ENCODE results near the gene MAP6D1.

Gene MAP6D1

GRCh38 chr3:183825456-183826161 is at the start of gene MAP6D1:
MAP6D1 (minus strand) TSS chr3:183825577; CDS start chr3:183825547, 30 bp downstream.
- DNase-seq (ENCODE audit: low spot score): peak; percentile 71

GRCh38 chr3:183873914-183874313 is 48.5 kb upstream of the MAP6D1 start:
- DNase-seq (ENCODE audit: low spot score): no peak

- no peak for DNase-seq (ENCODE audit: low spot score)
Measured at GRCh38 chr3:183871541-183871940, 46.2 kb upstream of the MAP6D1 start.

- DNase-seq (ENCODE audit: low spot score): no peak
Measured at GRCh38 chr3:183870563-183870962, 45.2 kb upstream of the MAP6D1 start.

GRCh38 chr3:183868796-183869195 is 43.4 kb upstream of the MAP6D1 start:
- no peak for DNase-seq (ENCODE audit: low spot score)

GRCh38 chr3:183862610-183863009 is 37.2 kb upstream of the MAP6D1 start:
- no peak for DNase-seq (ENCODE audit: low spot score)

- no peak for DNase-seq (ENCODE audit: low spot score)
Measured at GRCh38 chr3:183857863-183858262, 32.5 kb upstream of the MAP6D1 start.

- no peak for DNase-seq (ENCODE audit: low spot score)
Measured at GRCh38 chr3:183854318-183855035, 29.1 kb upstream of the MAP6D1 start.

- no peak for DNase-seq (ENCODE audit: low spot score)
Measured at GRCh38 chr3:183845608-183846288, 20.4 kb upstream of the MAP6D1 start.

- DNase-seq (ENCODE audit: low spot score): no peak
Measured at GRCh38 chr3:183845090-183845489, 19.7 kb upstream of the MAP6D1 start.

- DNase-seq (ENCODE audit: low spot score): no peak
Measured at GRCh38 chr3:183844606-183845005, 19.2 kb upstream of the MAP6D1 start.

- no peak for DNase-seq (ENCODE audit: low spot score)
Measured at GRCh38 chr3:183839751-183840150, 14.4 kb upstream of the MAP6D1 start.

- DNase-seq (ENCODE audit: low spot score): no peak
Measured at GRCh38 chr3:183837894-183838293, 12.5 kb upstream of the MAP6D1 start.

GRCh38 chr3:183837390-183837789 is 12.0 kb upstream of the MAP6D1 start:
- DNase-seq (ENCODE audit: low spot score): no peak

GRCh38 chr3:183833516-183833915 is 8.1 kb upstream of the MAP6D1 start:
- no peak for DNase-seq (ENCODE audit: low spot score)

GRCh38 chr3:183830187-183830586 is 4.8 kb upstream of the MAP6D1 start:
- no peak for DNase-seq (ENCODE audit: low spot score)

- DNase-seq (ENCODE audit: low spot score): no peak
Measured at GRCh38 chr3:183829466-183829865, 4.1 kb upstream of the MAP6D1 start.

GRCh38 chr3:183828538-183828870 is 3.1 kb upstream of the MAP6D1 start:
- DNase-seq (ENCODE audit: low spot score): no peak

- DNase-seq (ENCODE audit: low spot score): no peak
Measured at GRCh38 chr3:183827809-183828537, 2.6 kb upstream of the MAP6D1 start.

- DNase-seq (ENCODE audit: low spot score): no peak
Measured at GRCh38 chr3:183826448-183827250, 1.3 kb upstream of the MAP6D1 start.

GRCh38 chr3:183824761-183825455 is 469 bp downstream of the MAP6D1 start:
- DNase-seq (ENCODE audit: low spot score): no peak
